HG03520 (cell line): ENCODE results near the gene TFPT.

Experiments used
- ATAC-seq: cut with Tn5 transposase; IDR thresholded peaks from one replicate; pipeline ENCODE4 v1.9.1; 2021; ENCODE audit warnings: mild to moderate bottlenecking, moderate library complexity; ENCODE audit not compliant: unreplicated experiment

Gene TFPT

GRCh38 chr19:54084410-54084809, 31.0 kb downstream of the TFPT start:
- ATAC-seq: no peak

GRCh38 chr19:54081032-54081431, 34.4 kb downstream of the TFPT start, which contains the start of gene TARM1:
Gene TARM1 (minus strand): TSS chr19:54081365. CDS start chr19:54081340, 25 bp downstream.
- ATAC-seq: no peak

GRCh38 chr19:54077334-54077733, 38.1 kb downstream of the TFPT start:
- ATAC-seq: no peak

- ATAC-seq: no peak
These were observed 40.6 kb downstream of the TFPT start for GRCh38 chr19:54074851-54075250.

- ATAC-seq: no peak
These were observed 41.6 kb downstream of the TFPT start for GRCh38 chr19:54073829-54074228.

- no peak for ATAC-seq
These were observed 46.0 kb downstream of the TFPT start for GRCh38 chr19:54069470-54069869.

GRCh38 chr19:54063350-54064116, 51.9 kb downstream of the TFPT start, which contains the start of gene VSTM1:
Gene VSTM1 (minus strand): TSS chr19:54063897. CDS start chr19:54063777, 120 bp downstream.
- ATAC-seq: no peak

- ATAC-seq: no peak
These were observed 52.8 kb downstream of the TFPT start for GRCh38 chr19:54062643-54063042.
